Dermis microvascular lymphatic vessel endothelial cell (primary cell): ENCODE data around the gene KRT9. TPM values are rescaled to one million over a fixed set of nuclear protein-coding genes. Genes with fewer than 3 reads are reported as not detected.

ENCODE experiments used
- DNase-seq, 2 donors: peaks; one replicate each; pipeline versions ENCODE4 v3.0.0 to v3.0.0-alpha.2; 2010; ENCODE audit warnings: low read depth in 2 of 2
- total RNA-seq: library from RNA; depleted of rRNA; stranded (reverse); fragments of >200 nt; gene quantifications from 2 replicates; pipeline ENCODE4 v1.2.1, GENCODE V29; 2014

KRT9 gene
- total RNA-seq, 1 donor from 2014 or later = not detected

GRCh38 chr17:41530062-41531048 is 41.5 kb downstream of the KRT9 start:
- peak in 1 of 2 donors; percentile 83 for DNase-seq

- DNase-seq = no peak
These were observed 42.4 kb downstream of the KRT9 start for GRCh38 chr17:41529491-41529915.

- DNase-seq = no peak
These were observed 42.9 kb downstream of the KRT9 start for GRCh38 chr17:41528959-41529353.

GRCh38 chr17:41527063-41528023 is 44.5 kb downstream of the KRT9 start:
- no peak for DNase-seq

GRCh38 chr17:41524261-41524660 is 47.6 kb downstream of the KRT9 start:
- no peak for DNase-seq

- no peak for DNase-seq
These were observed 48.1 kb downstream of the KRT9 start for GRCh38 chr17:41523787-41524186.

GRCh38 chr17:41523225-41523593 is 48.6 kb downstream of the KRT9 start:
- no peak for DNase-seq

GRCh38 chr17:41522301-41523224 is 49.3 kb downstream of the KRT9 start:
- DNase-seq = no peak

GRCh38 chr17:41521574-41522261 is 50.1 kb downstream of the KRT9 start:
- peak; percentile 28 to 85 for DNase-seq

GRCh38 chr17:41520821-41521521 is 50.9 kb downstream of the KRT9 start:
- DNase-seq = no peak

- DNase-seq = no peak
These were observed 52.2 kb downstream of the KRT9 start for GRCh38 chr17:41519501-41520224.

GRCh38 chr17:41518789-41519449 is 52.9 kb downstream of the KRT9 start, which contains the start of gene KRT15:
Gene KRT15 (minus strand): TSS chr17:41518890. CDS start chr17:41518827, 63 bp downstream.
- DNase-seq = no peak

- no peak for DNase-seq
These were observed 53.8 kb downstream of the KRT9 start for GRCh38 chr17:41518031-41518430.

- DNase-seq = no peak
These were observed 55.0 kb downstream of the KRT9 start for GRCh38 chr17:41516830-41517283.

GRCh38 chr17:41516147-41516829 is 55.6 kb downstream of the KRT9 start:
- no peak for DNase-seq
